ENCODE results near the gene APEH.
A peak's percentile ranks its signal among the peaks of the same experiment; 100 is the strongest.

APEH gene

GRCh38 chr3:49668414-49668797, 5.7 kb upstream of the APEH start:
- TF ChIP-seq CTCF (IDR thresholded peaks at IDR 0.05; ENCODE audit: low read depth, low read length): no peak
- no peak overlapping the region for H3K4me3 ChIP-seq (ENCODE audit: low read depth, low read length)

- H3K4me3 ChIP-seq (ENCODE audit: low read depth, low read length): no peak overlapping the region
These were observed 5.3 kb upstream of the APEH start for GRCh38 chr3:49668861-49669260.

GRCh38 chr3:49669352-49669751, 4.8 kb upstream of the APEH start:
- no peak for TF ChIP-seq CTCF (IDR thresholded peaks at IDR 0.05; ENCODE audit: low read depth, low read length)
- H3K4me3 ChIP-seq (ENCODE audit: low read depth, low read length): no peak overlapping the region

More at GRCh38 chr3:49668861-49669260, 5.3 kb upstream of the APEH start:
- no peak for TF ChIP-seq CTCF (IDR thresholded peaks at IDR 0.05; ENCODE audit: low read depth, low read length)

- no peak overlapping the region for H3K4me3 ChIP-seq (ENCODE audit: low read depth, low read length)
- TF ChIP-seq CTCF (IDR thresholded peaks at IDR 0.05; ENCODE audit: low read depth, low read length): no peak
These were observed 3.2 kb upstream of the APEH start for GRCh38 chr3:49670940-49671290.

GRCh38 chr3:49671291-49672288, 2.6 kb upstream of the APEH start:
- no peak overlapping the region for H3K4me3 ChIP-seq (ENCODE audit: low read depth, low read length)
- peak; percentile 91 for TF ChIP-seq CTCF (IDR thresholded peaks at IDR 0.05; ENCODE audit: low read depth, low read length)

- no peak for TF ChIP-seq CTCF (IDR thresholded peaks at IDR 0.05; ENCODE audit: low read depth, low read length)
- peak overlapping the region; percentile 81 for H3K4me3 ChIP-seq (ENCODE audit: low read depth, low read length)
These were observed 933 bp upstream of the APEH start for GRCh38 chr3:49673121-49673714.

GRCh38 chr3:49674497-49674983, 389 bp downstream of the APEH start:
- peak overlapping the region; percentile 81 for H3K4me3 ChIP-seq (ENCODE audit: low read depth, low read length)
- no peak for TF ChIP-seq CTCF (IDR thresholded peaks at IDR 0.05; ENCODE audit: low read depth, low read length)
